HUES6 (cell line): ENCODE results near the gene GNB5.

Source experiments
- H3K27ac ChIP-seq: 2 replicates; pipeline ENCODE4 v1.7.0; 2013; ENCODE audit warnings: low read depth, mild to moderate bottlenecking, low read length, inconsistent platforms
- H3K27me3 ChIP-seq: 2 replicates; pipeline ENCODE4 v1.6.1; 2013; ENCODE audit warnings: low read length; ENCODE audit not compliant: control insufficient read depth, insufficient read depth
- H3K36me3 ChIP-seq: 2 replicates; pipeline ENCODE4 v1.6.1; 2013; ENCODE audit warnings: low read length; ENCODE audit not compliant: control insufficient read depth, insufficient read depth
- H3K4me1 ChIP-seq: 2 replicates; pipeline ENCODE4 v1.6.1; 2013; ENCODE audit warnings: low read length; ENCODE audit not compliant: control insufficient read depth, insufficient read depth
- H3K4me3 ChIP-seq: 2 replicates; pipeline ENCODE4 v1.5.1; 2013; ENCODE audit warnings: low read depth, low read length
- H3K9ac ChIP-seq: one replicate; pipeline ENCODE4 v1.6.1; 2013; ENCODE audit warnings: mild to moderate bottlenecking, low read length
- H3K9me3 ChIP-seq: 2 replicates; pipeline ENCODE4 v1.6.1; 2013; ENCODE audit warnings: low read depth, low read length; ENCODE audit not compliant: control insufficient read depth, insufficient read depth

The GNB5 gene

DNA sequence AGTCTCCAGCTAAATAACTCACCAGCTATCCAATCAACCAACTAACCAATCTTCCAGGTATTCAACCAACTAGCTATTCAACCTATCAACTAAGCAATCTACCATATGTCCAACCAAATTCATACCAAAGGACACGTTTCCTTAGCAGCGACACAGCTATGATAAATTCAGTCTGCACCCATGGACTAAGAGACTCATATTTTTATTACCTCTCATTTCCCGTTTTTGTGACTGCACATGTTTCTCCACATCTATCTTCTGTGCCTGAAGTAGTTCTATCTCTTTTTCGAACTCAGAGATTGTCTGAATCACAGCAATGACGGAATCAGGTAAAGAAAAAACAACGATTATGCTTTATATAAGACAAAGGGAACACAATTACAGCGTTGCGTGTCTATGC is 34.0 kb upstream of the GNB5 start:
- H3K9me3 ChIP-seq, result no peaks in the 10 kb centered on the region
- H3K27ac ChIP-seq, result no peak overlapping the region
- H3K9ac ChIP-seq, result no peak overlapping the region
- no peaks in the 10 kb centered on the region for H3K4me1 ChIP-seq
- H3K27me3 ChIP-seq, result no peaks in the 10 kb centered on the region
- H3K36me3 ChIP-seq, result peaks cover 60% of the 10 kb centered on the region
- no peak overlapping the region for H3K4me3 ChIP-seq

GRCh38 chr15:52224211-52224610 is 33.0 kb upstream of the GNB5 start:
- Histone ChIP-seq H3K36me3 (peaks cover 68% of the 10 kb centered on the region), H3K4me1 (no peaks in the 10 kb centered on the region), H3K9ac (no peak overlapping the region), H3K9me3 (no peaks in the 10 kb centered on the region), H3K27me3 (no peaks in the 10 kb centered on the region), H3K4me3 (no peak overlapping the region), H3K27ac (no peak overlapping the region)

GRCh38 chr15:52221730-52222129 is 30.5 kb upstream of the GNB5 start:
- H3K9ac ChIP-seq, result no peak overlapping the region
- no peak overlapping the region for H3K27ac ChIP-seq
- H3K36me3 ChIP-seq, result peaks cover 88% of the 10 kb centered on the region
- no peaks in the 10 kb centered on the region for H3K9me3 ChIP-seq
- H3K4me1 ChIP-seq, result no peaks in the 10 kb centered on the region
- H3K27me3 ChIP-seq, result no peaks in the 10 kb centered on the region
- H3K4me3 ChIP-seq, result no peak overlapping the region

DNA sequence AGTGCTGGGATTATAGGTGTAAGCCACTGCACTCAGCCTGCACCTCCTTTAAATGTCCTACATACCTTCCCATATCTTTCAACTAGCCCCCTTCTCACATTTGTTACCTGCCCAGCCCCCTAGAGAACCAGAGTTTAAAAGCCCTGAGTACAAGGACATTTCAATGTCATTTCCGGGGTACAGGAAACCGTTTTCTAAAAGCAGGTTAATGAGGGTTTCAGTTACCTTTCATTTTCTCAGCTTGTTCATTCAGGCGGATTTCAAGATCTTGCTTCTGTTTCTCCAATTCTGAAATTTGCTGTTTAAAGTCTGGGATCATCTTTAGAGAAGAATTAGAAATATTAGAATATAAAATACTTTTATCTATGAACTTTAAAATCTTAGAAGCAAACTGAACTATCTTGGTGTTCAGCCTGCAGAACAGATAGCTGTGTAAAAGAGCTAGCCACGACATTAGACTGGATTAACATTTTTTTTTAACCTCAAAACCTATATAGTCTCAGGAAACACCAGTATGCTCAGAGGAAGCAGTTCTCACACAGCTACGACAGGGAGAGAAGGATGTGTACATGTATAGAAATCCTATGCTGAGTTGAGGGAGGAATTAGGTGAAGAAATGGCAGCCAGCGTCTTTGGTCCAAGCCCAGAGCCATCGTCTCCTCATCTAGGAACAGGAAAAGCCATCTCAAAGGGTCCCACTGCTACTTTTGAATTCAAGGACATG is 29.9 kb upstream of the GNB5 start:
- no peak overlapping the region for H3K4me3 ChIP-seq
- H3K9me3 ChIP-seq, result no peaks in the 10 kb centered on the region
- no peak overlapping the region for H3K27ac ChIP-seq
- peaks cover 84% of the 10 kb centered on the region for H3K36me3 ChIP-seq
- H3K4me1 ChIP-seq, result no peaks in the 10 kb centered on the region
- no peak overlapping the region for H3K9ac ChIP-seq
- H3K27me3 ChIP-seq, result no peaks in the 10 kb centered on the region

GRCh38 chr15:52220251-52220650 is 29.1 kb upstream of the GNB5 start:
- Histone ChIP-seq H3K9me3 (no peaks in the 10 kb centered on the region), H3K36me3 (peaks cover 81% of the 10 kb centered on the region), H3K9ac (no peak overlapping the region), H3K4me1 (no peaks in the 10 kb centered on the region), H3K27ac (no peak overlapping the region), H3K27me3 (no peaks in the 10 kb centered on the region), H3K4me3 (no peak overlapping the region)

DNA sequence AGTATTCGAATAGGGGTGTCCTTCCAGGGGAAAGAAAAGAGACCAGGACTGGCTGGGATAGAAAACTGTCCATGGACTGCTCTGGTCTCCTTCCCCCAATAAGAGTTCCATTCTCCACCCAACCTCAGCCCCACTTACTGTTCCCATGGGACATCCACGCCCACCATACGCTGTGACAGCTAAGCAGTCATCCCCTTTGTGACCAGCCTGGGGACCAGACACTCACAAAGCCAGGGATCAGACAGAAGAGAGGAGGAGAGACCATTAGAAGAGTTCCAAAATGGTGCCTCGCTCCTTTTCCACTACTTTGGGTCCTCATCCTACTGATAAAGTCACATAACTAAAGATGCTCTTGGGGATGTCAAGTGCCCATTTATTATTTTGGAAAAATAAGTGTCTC is 27.6 kb upstream of the GNB5 start:
- H3K9me3 ChIP-seq, result no peaks in the 10 kb centered on the region
- no peak overlapping the region for H3K4me3 ChIP-seq
- H3K4me1 ChIP-seq, result no peaks in the 10 kb centered on the region
- peaks cover 75% of the 10 kb centered on the region for H3K36me3 ChIP-seq
- H3K27me3 ChIP-seq, result no peaks in the 10 kb centered on the region
- H3K9ac ChIP-seq, result no peak overlapping the region
- H3K27ac ChIP-seq, result no peak overlapping the region

- Histone ChIP-seq H3K27me3 (no peaks in the 10 kb centered on the region), H3K9ac (no peak overlapping the region), H3K9me3 (no peaks in the 10 kb centered on the region), H3K4me1 (no peaks in the 10 kb centered on the region), H3K4me3 (no peak overlapping the region), H3K36me3 (peaks cover 75% of the 10 kb centered on the region), H3K27ac (no peak overlapping the region)
Observed at GRCh38 chr15:52218371-52218770, 27.2 kb upstream of the GNB5 start.

DNA sequence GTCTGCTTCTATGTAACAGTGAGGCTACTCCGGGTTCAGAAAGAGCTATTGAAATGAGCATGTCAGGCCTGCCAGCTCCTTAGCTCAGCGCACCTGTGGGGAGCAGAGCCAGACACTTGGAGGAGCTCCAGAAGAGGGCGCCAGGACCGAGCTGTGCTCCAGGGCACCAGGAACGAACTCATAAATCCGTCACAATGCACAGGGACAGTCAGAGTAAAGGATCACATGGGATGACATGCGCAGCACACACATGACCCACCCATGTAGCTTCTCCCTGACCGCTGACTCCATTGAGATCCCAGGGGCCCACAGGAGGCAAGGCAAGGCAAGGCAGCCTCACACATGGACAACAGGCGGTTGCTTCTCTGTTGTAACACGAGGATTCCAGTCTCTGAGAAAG is 26.0 kb upstream of the GNB5 start:
- no peaks in the 10 kb centered on the region for H3K27me3 ChIP-seq
- no peak overlapping the region for H3K9ac ChIP-seq
- H3K9me3 ChIP-seq, result no peaks in the 10 kb centered on the region
- no peaks in the 10 kb centered on the region for H3K4me1 ChIP-seq
- no peak overlapping the region for H3K27ac ChIP-seq
- no peak overlapping the region for H3K4me3 ChIP-seq
- H3K36me3 ChIP-seq, result peaks cover 75% of the 10 kb centered on the region

- Histone ChIP-seq H3K36me3 (peaks cover 74% of the 10 kb centered on the region), H3K9me3 (no peaks in the 10 kb centered on the region), H3K4me3 (no peak overlapping the region), H3K27ac (no peak overlapping the region), H3K4me1 (no peaks in the 10 kb centered on the region), H3K27me3 (no peaks in the 10 kb centered on the region), H3K9ac (no peak overlapping the region)
Observed at GRCh38 chr15:52214553-52214952, 23.4 kb upstream of the GNB5 start.

- H3K27ac ChIP-seq, result no peak overlapping the region
- no peak overlapping the region for H3K4me3 ChIP-seq
- H3K27me3 ChIP-seq, result no peaks in the 10 kb centered on the region
- H3K36me3 ChIP-seq, result peaks cover 61% of the 10 kb centered on the region
- H3K9ac ChIP-seq, result no peak overlapping the region
- no peaks in the 10 kb centered on the region for H3K4me1 ChIP-seq
- H3K9me3 ChIP-seq, result no peaks in the 10 kb centered on the region
Observed at GRCh38 chr15:52213206-52213605, 22.0 kb upstream of the GNB5 start.

DNA sequence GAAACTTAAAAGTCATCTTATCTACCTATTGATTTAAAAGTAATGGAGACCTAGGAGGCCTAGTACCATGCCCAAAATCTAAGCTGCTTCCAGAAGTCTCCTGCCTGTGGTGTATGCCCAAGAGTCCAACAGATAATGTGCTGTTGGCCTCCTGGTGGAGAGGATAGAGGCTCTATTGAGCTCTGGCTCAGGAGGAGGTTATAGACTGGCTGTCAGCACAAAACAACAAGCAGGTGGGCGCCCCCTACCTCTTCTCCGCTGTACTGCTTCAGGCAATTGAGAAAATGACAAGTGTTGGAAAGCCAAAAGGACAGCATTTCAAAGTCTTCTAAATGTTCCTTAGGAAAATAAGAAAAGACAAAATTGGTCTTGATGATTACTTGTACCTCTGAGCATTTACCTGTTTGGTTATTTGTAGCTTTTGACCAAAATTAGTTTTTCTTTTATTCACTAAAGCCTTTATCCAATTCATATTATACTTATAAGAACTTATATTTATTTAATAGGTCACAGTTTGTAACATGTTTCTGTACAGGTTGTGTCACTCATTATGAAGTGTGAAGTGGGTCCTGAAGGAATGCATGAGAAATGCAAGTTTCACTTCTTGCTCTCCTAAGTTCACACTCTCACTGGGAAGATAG is 17.2 kb upstream of the GNB5 start:
- Histone ChIP-seq H3K9me3 (no peaks in the 10 kb centered on the region), H3K27ac (no peak overlapping the region), H3K27me3 (no peaks in the 10 kb centered on the region), H3K4me1 (no peaks in the 10 kb centered on the region), H3K4me3 (no peak overlapping the region), H3K36me3 (peaks cover 61% of the 10 kb centered on the region), H3K9ac (no peak overlapping the region)
